GM23248 (cell line): ENCODE measurements around the gene LLGL1. TPM values are rescaled to one million over a fixed set of nuclear protein-coding genes. Genes with fewer than 3 reads are reported as not detected.

Experiments used
- DNase-seq: peaks from one replicate; pipeline ENCODE4 v3.0.0-alpha.2; 2015
- H2AFZ ChIP-seq: fragments of 200-600 bp; sonication (generic); 2 replicates; pipeline ENCODE4 v1.6.1; 2016; ENCODE audit warnings: antibody characterized with exemption
- H3F3A ChIP-seq: fragments of 200-600 bp; sonication (generic); 2 replicates; pipeline ENCODE4 v1.6.1; 2016; ENCODE audit warnings: mild to moderate bottlenecking, antibody characterized with exemption, mixed run types; ENCODE audit not compliant: insufficient read depth
- H3K27ac ChIP-seq: fragments of 200-600 bp; sonication (generic); 2 replicates; pipeline ENCODE4 v1.5.1; 2016; ENCODE audit warnings: mild to moderate bottlenecking
- H3K27me3 ChIP-seq: fragments of 200-600 bp; sonication (generic); replicated peaks from 2 replicates; pipeline ENCODE4 v1.6.1; 2016; ENCODE audit warnings: mild to moderate bottlenecking; ENCODE audit not compliant: insufficient read depth
- H3K36me3 ChIP-seq: fragments of 200-600 bp; sonication (generic); 2 replicates; pipeline ENCODE4 v1.6.1; 2016; ENCODE audit warnings: low read depth, mild to moderate bottlenecking
- H3K4me1 ChIP-seq: fragments of 200-600 bp; sonication (generic); 2 replicates; pipeline ENCODE4 v1.6.1; 2016; ENCODE audit warnings: mild to moderate bottlenecking; ENCODE audit not compliant: insufficient read depth
- H3K4me2 ChIP-seq: fragments of 200-600 bp; sonication (generic); one replicate; pipeline ENCODE4 v1.6.1; 2016; ENCODE audit warnings: mild to moderate bottlenecking; ENCODE audit not compliant: unreplicated experiment
- H3K4me3 ChIP-seq: fragments of 200-600 bp; sonication (generic); 2 replicates; pipeline ENCODE4 v1.5.1; 2016; ENCODE audit warnings: mild to moderate bottlenecking
- H3K79me2 ChIP-seq: fragments of 200-600 bp; sonication (generic); 2 replicates; pipeline ENCODE4 v1.6.1; 2016; ENCODE audit warnings: mild to moderate bottlenecking; ENCODE audit not compliant: insufficient read depth
- H3K9ac ChIP-seq: fragments of 200-600 bp; sonication (generic); 2 replicates; pipeline ENCODE4 v1.6.1; 2016; ENCODE audit warnings: mild to moderate bottlenecking
- H3K9me2 ChIP-seq: fragments of 200-600 bp; sonication (generic); 2 replicates; pipeline ENCODE4 v1.6.1; 2016; ENCODE audit warnings: mixed run types, mild to moderate bottlenecking, moderate library complexity; ENCODE audit not compliant: insufficient read depth
- H3K9me3 ChIP-seq: fragments of 200-600 bp; sonication (generic); one replicate; pipeline ENCODE4 v1.6.1; 2017; ENCODE audit warnings: low read depth
- H4K20me1 ChIP-seq: fragments of 200-600 bp; sonication (generic); 2 replicates; pipeline ENCODE4 v1.6.0; 2016; ENCODE audit not compliant: insufficient read depth
- EZH2 ChIP-seq: fragments of 200-600 bp; sonication (generic); IDR thresholded peaks from 2 replicates; pipeline ENCODE4 v1.6.1; 2018; ENCODE audit warnings: antibody characterized with exemption, mild to moderate bottlenecking; ENCODE audit not compliant: insufficient read depth, poor library complexity, severe bottlenecking
- EZH2phosphoT487 ChIP-seq: fragments of 200-600 bp; sonication (generic); IDR thresholded peaks from 2 replicates; pipeline ENCODE4 v1.6.1; 2018; ENCODE audit warnings: antibody characterized with exemption, moderate library complexity, mild to moderate bottlenecking, low read depth; ENCODE audit not compliant: insufficient read depth
- WGBS, 2 experiments: methylation state at CpG; one replicate each; pipeline ENCODE4 v1.1.6; 2015 to 2017; ENCODE audit warnings: low lambda C conversion rate in 2 of 2, low coverage in 1 of 2; ENCODE audit errors: missing lambda C conversion rate in 2 of 2; 5-methylcytosine and 5-hydroxymethylcytosine counted together
- in situ Hi-C: fragments of 300-500 bp; cut with MboI; formaldehyde crosslinking; loops from 2 replicates; pipeline ENCODE4 v1.15.0; 2020
- polyA plus RNA-seq: library from polyadenylated mRNA; unstranded; fragments of >200 nt; fragmentation: Nextera tagmentation; extraction: Ambion mirVana; gene quantifications from 2 replicates; pipeline ENCODE4 v1.2.1, GENCODE V29; 2016
- total RNA-seq: library from RNA; depleted of rRNA; stranded (reverse); fragments of >200 nt; shearing (Covaris generic); gene quantifications from 2 replicates; pipeline ENCODE4 v1.2.3, GENCODE V29; 2014

LLGL1 gene
- total and polyA plus RNA-seq, 2 experiments from 2014 or later: 3.5 to 40.3 TPM

DNA sequence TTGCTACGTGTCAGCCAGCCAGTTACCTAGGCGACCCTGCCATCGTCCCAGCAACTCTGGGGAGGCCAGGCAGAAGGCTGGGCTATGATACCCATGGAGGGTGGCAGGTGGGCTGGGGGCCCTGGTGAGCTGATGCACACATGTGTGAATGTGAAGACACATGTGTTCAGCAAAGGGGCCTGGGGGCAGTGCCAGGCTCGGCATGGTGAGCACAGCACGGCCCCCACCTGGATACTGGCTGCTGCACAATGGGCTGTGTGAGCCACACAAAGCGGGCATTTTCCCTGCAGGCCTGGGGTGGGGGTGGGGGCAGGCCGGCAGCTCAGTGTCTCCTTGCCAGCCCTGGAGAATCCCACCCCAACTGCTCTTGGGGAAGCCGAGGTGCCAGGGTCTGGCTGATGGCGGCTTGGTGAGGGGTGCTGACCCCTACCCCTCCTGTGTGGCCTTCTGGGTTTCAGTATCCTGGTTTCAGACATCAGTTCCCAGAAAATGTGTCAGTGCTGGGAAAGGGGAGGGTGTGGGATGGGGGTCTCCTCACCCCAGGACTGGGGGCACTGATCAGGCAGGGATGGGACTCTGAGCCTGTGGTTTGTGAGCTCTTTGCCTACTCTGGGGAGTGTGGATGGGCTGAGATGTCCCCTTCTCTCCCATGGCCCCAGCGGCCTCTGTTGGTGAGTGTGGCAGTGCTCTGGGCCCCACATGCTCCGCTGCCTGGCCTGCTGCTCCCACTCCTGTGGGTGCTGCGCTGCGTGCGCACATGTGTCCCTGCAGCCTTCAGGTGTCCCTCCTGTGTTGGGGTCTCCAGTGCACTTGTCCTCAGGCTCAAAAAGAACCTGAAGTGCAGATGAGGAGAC lies 5.1 kb downstream of the LLGL1 start:
- no peak for DNase-seq
- no peak overlapping the region for H3K27ac ChIP-seq
- peaks cover 55% of the 10 kb centered on the region for H3K79me2 ChIP-seq
- no peaks in the 10 kb centered on the region for H3K36me3 ChIP-seq
- no peak overlapping the region for H3K4me2 ChIP-seq
- H3K9me3 ChIP-seq: no peaks in the 10 kb centered on the region
- H3K9ac ChIP-seq: no peak overlapping the region
- TF ChIP-seq EZH2phosphoT487 (no peak), EZH2 (no peak)
- no peak overlapping the region for H2AFZ ChIP-seq
- in situ Hi-C loops: no loop called here
- WGBS, 2 experiments: 74 to 79% methylated on average over 13 of the region's 14 CpGs
- H3K27me3 ChIP-seq: no peaks in the 10 kb centered on the region
- H3K9me2 ChIP-seq: no peaks in the 10 kb centered on the region
- H3K4me1 ChIP-seq: peaks cover 7% of the 10 kb centered on the region; the same call in 1 of the 2 replicates
- no peaks in the 10 kb centered on the region for H3F3A ChIP-seq
- H3K4me3 ChIP-seq: no peak overlapping the region
- H4K20me1 ChIP-seq: no peaks in the 10 kb centered on the region

DNA sequence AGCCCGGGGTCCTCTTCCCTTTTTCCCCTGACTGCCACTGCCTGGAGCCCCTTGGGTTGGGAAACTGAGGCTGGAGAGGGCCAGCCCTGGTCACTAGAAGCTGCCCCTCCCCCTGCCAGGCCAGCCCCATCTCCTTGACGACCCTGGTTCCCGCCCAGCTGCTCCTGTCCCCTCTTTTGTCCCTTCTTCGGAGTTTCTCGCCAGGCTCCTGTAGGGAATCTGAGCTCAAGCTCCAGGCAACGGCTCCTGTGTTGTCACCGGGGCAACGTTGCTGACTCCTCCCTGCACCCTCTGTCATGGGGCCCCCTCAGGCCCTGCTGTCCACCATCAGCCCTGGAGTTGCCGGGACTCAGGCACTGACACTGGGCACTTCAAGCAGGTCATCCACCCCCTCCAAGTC lies 5.7 kb downstream of the LLGL1 start:
- no peaks in the 10 kb centered on the region for H3K9me3 ChIP-seq
- peaks cover 7% of the 10 kb centered on the region; the same call in 1 of the 2 replicates for H3K4me1 ChIP-seq
- no peak overlapping the region for H3K4me2 ChIP-seq
- peaks cover 51% of the 10 kb centered on the region for H3K79me2 ChIP-seq
- no peak overlapping the region for H2AFZ ChIP-seq
- no peak overlapping the region for H3K9ac ChIP-seq
- no peaks in the 10 kb centered on the region for H3K36me3 ChIP-seq
- DNase-seq: no peak
- H3K4me3 ChIP-seq: no peak overlapping the region
- in situ Hi-C loops: no loop called here
- 68 to 71% methylated on average over 9 of the region's 9 CpGs for WGBS, 2 experiments
- H3K27me3 ChIP-seq: no peaks in the 10 kb centered on the region
- H3K27ac ChIP-seq: no peak overlapping the region
- H3F3A ChIP-seq: no peaks in the 10 kb centered on the region
- no peaks in the 10 kb centered on the region for H4K20me1 ChIP-seq
- no peaks in the 10 kb centered on the region for H3K9me2 ChIP-seq
- TF ChIP-seq EZH2phosphoT487 (no peak), EZH2 (no peak)

DNA sequence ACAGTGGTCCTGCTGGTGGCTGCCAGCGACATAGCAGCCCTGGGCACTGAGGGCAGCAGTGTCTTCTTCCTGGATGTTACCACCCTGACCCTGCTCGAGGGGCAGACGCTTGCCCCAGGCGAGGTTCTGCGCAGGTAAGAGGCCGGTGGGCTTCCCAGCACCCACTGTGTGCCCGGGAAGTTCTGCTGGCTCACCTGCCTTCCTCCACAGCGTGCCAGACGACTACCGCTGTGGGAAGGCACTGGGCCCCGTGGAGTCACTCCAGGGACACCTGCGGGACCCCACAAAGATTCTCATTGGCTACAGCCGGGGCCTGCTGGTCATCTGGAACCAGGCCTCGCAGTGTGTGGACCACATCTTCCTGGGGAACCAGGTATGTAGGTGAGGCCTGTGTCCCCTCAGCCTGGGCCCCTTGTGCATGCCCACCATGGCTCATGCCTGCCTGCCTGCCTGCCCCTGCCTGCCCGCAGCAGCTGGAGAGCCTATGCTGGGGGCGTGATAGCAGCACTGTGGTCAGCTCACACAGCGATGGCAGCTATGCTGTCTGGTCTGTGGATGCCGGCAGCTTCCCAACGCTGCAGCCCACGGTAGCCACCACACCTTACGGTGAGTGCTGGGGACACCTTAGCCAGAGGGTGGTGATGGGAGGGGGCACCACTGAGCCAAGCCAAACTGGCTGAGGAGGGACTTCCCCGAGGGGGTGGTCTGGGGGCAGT lies 8.5 kb downstream of the LLGL1 start:
- Histone ChIP-seq H2AFZ (no peak overlapping the region), H3K9me2 (no peaks in the 10 kb centered on the region), H3K4me3 (no peak overlapping the region), H3K79me2 (peaks cover 23% of the 10 kb centered on the region), H3K4me1 (no peaks in the 10 kb centered on the region), H4K20me1 (no peaks in the 10 kb centered on the region), H3K9ac (no peak overlapping the region), H3K36me3 (no peaks in the 10 kb centered on the region), H3K27me3 (no peaks in the 10 kb centered on the region), H3K4me2 (no peak overlapping the region), H3K9me3 (no peaks in the 10 kb centered on the region), H3F3A (no peaks in the 10 kb centered on the region), H3K27ac (no peak overlapping the region)
- TF ChIP-seq EZH2phosphoT487 (no peak), EZH2 (no peak)
- in situ Hi-C loops: no loop called here
- WGBS, 2 experiments: 96 to 97% methylated on average over 18 to 22 of the region's 22 CpGs
- no peak for DNase-seq

DNA sequence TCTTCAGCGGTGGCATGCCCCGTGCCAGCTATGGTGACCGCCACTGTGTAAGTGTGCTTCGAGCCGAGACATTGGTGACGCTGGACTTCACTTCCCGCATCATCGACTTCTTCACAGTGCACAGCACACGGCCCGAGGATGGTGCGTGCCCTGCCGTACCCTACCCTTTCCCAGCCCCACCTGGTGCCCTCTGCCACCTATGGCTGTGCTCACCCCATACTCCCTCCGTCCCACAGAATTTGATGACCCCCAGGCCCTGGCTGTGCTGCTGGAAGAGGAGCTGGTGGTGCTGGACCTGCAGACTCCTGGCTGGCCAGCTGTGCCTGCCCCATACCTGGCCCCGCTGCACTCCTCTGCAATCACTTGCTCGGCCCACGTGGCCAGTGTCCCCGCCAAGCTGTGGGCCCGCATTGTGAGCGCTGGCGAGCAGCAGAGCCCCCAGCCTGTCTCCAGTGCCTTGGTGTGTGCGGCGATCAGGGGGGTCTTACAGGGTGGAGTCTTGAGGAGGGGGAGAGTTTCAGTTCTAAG lies 9.5 kb downstream of the LLGL1 start:
- H3K27me3 ChIP-seq: no peaks in the 10 kb centered on the region
- H3K9me2 ChIP-seq: no peaks in the 10 kb centered on the region
- H3K27ac ChIP-seq: peak overlapping the region; percentile 64; the same call in 1 of the 2 replicates
- 95 to 96% methylated on average over 22 of the region's 22 CpGs for WGBS, 2 experiments
- H3K4me2 ChIP-seq: no peak overlapping the region
- no peak for DNase-seq
- no peaks in the 10 kb centered on the region for H3K36me3 ChIP-seq
- H2AFZ ChIP-seq: no peak overlapping the region
- H3K9me3 ChIP-seq: no peaks in the 10 kb centered on the region
- H4K20me1 ChIP-seq: no peaks in the 10 kb centered on the region
- H3K4me3 ChIP-seq: no peak overlapping the region
- H3F3A ChIP-seq: no peaks in the 10 kb centered on the region
- H3K79me2 ChIP-seq: peaks cover 14% of the 10 kb centered on the region
- TF ChIP-seq EZH2 (no peak), EZH2phosphoT487 (no peak)
- H3K9ac ChIP-seq: no peak overlapping the region
- in situ Hi-C loops: no loop called here
- H3K4me1 ChIP-seq: no peaks in the 10 kb centered on the region
